K562 (cell line): ENCODE data around the gene PRF1. TPM values are rescaled to one million over a fixed set of nuclear protein-coding genes. Genes with fewer than 3 reads are reported as not detected.

Experiments used
- ARNT ChIP-seq, 2 experiments: fragments of 450-650 bp; IDR thresholded peaks; 2 replicates each; pipeline ENCODE4 v1.6.1; 2016; ENCODE audit warnings: mild to moderate bottlenecking in 1 of 2
- CBX3 ChIP-seq, 2 experiments: IDR thresholded peaks; 1 replicate in 1 of 2; 2 replicates in 1 of 2; pipeline ENCODE4 v1.6.1; 2012; ENCODE audit warnings: inconsistent platforms in 2 of 2, low read length in 2 of 2, borderline replicate concordance in 1 of 2, control low read depth in 1 of 2
- CBX5 ChIP-seq: IDR thresholded peaks from 2 replicates; pipeline ENCODE4 v1.6.1; 2014; ENCODE audit warnings: low read depth, borderline replicate concordance
- CCNT2 ChIP-seq: IDR thresholded peaks from 2 replicates; pipeline ENCODE4 v1.6.1; 2011; ENCODE audit warnings: borderline replicate concordance, low read depth, mild to moderate bottlenecking, moderate library complexity, mixed read lengths, low read length; ENCODE audit not compliant: insufficient read length; ENCODE audit errors: extremely low read depth
- EP300 ChIP-seq: IDR thresholded peaks from 2 replicates; pipeline ENCODE4 v1.6.1; 2012; ENCODE audit warnings: low read length, improper control_type of control experiment
- ESRRA ChIP-seq: fragments of 450-650 bp; IDR thresholded peaks from 2 replicates; pipeline ENCODE4 v1.6.1; 2014; ENCODE audit warnings: low read depth, mild to moderate bottlenecking, moderate library complexity, borderline replicate concordance
- JUN ChIP-seq, 2 experiments: sonication (generic) in 1 of 2; formaldehyde crosslinking in 1 of 2; IDR thresholded peaks; 2 replicates each; pipeline versions ENCODE4 v1.6.1 to v1.8.0; 2012 to 2022; ENCODE audit warnings: borderline replicate concordance in 2 of 2, mild to moderate bottlenecking in 2 of 2, improper control_type of control experiment in 1 of 2, low read depth in 1 of 2, low read length in 1 of 2, missing genetic modification reagents in 1 of 2
- MAFG ChIP-seq: fragments of 450-650 bp; conservative IDR thresholded peaks from 2 replicates; pipeline ENCODE4 v1.6.1; 2016; ENCODE audit warnings: missing genetic modification characterization, missing compliant biosample characterization
- MEIS2 ChIP-seq: fragments of 450-650 bp; IDR thresholded peaks from 2 replicates; pipeline ENCODE4 v1.6.1; 2014; ENCODE audit warnings: mild to moderate bottlenecking; ENCODE audit not compliant: partially characterized antibody
- NR2C2 ChIP-seq, 2 experiments: fragments of 200-800 bp in 1 of 2; sonication (Bioruptor generic) in 1 of 2; sonication (generic) in 1 of 2; formaldehyde crosslinking in 1 of 2; IDR thresholded peaks; 2 replicates each; pipeline versions ENCODE4 v1.6.1 to v1.8.0; 2016 to 2022; ENCODE audit warnings: mild to moderate bottlenecking in 1 of 2, missing compliant biosample characterization in 1 of 2, missing genetic modification characterization in 1 of 2, missing genetic modification reagents in 1 of 2
- PTRF ChIP-seq: fragments of 450-650 bp; IDR thresholded peaks from 2 replicates; pipeline ENCODE4 v1.6.1; 2016; ENCODE audit warnings: mild to moderate bottlenecking, missing genetic modification characterization, missing compliant biosample characterization
- RHOXF2B ChIP-seq: fragments of 250-450 bp; sonication (Bioruptor Pico); conservative IDR thresholded peaks from 2 replicates; pipeline ENCODE4 v1.5.1; 2021
- SMAD4 ChIP-seq: fragments of 250-450 bp; sonication (Bioruptor Pico); conservative IDR thresholded peaks from 2 replicates; pipeline ENCODE4 v1.8.0; 2021; ENCODE audit warnings: inconsistent platforms, mild to moderate bottlenecking, moderate library complexity
- SMARCA4 ChIP-seq: fragments of 450-650 bp; IDR thresholded peaks from 2 replicates; pipeline ENCODE4 v1.6.1; 2016
- SRF ChIP-seq, 2 experiments: fragments of 250-450, 450-650 bp in 1 of 2; sonication (Bioruptor Pico) in 1 of 2; sonication (generic) in 1 of 2; formaldehyde crosslinking; IDR thresholded peaks; 2 replicates each; pipeline versions ENCODE4 v1.5.0 to v1.5.1; 2020 to 2022; ENCODE audit warnings: mild to moderate bottlenecking in 1 of 2, missing genetic modification reagents in 1 of 2
- TCF3 ChIP-seq: sonication (generic); formaldehyde crosslinking; IDR thresholded peaks from 2 replicates; pipeline ENCODE4 v1.4.0; 2020; ENCODE audit warnings: mild to moderate bottlenecking, missing genetic modification reagents
- ZNF316 ChIP-seq: fragments of 450-650 bp; IDR thresholded peaks from 2 replicates; pipeline ENCODE4 v1.6.1; 2016
- ZNF707 ChIP-seq: fragments of 250-450 bp; sonication (Bioruptor Pico); conservative IDR thresholded peaks from 2 replicates; pipeline ENCODE4 v1.8.0; 2022; ENCODE audit warnings: inconsistent platforms, mild to moderate bottlenecking, moderate library complexity
- polyA plus RNA-seq, 8 experiments: library from polyadenylated mRNA; depleted of rRNA in 4 of 8; stranded (reverse) in 5 of 8; unstranded in 3 of 8; fragments of >200 nt; fragmentation: Nextera tagmentation in 2 of 8; fragmentation: Illumina TruSeq in 1 of 8; extraction: Ambion mirVana in 2 of 8; extraction: Trizol in 1 of 8; gene quantifications; 2 replicates each; pipeline versions ENCODE4 v1.2.1 to v1.2.3, GENCODE V29; 2011 to 2014; ENCODE audit warnings: inconsistent platforms in 1 of 8, missing spikeins in 1 of 8
- total RNA-seq, 7 experiments: library from RNA; depleted of rRNA in 6 of 7; stranded (reverse); fragments of >200 nt in 6 of 7; fragmentation: Illumina TruSeq in 2 of 7; extraction: Trizol in 2 of 7; gene quantifications; 2 replicates each; pipeline versions ENCODE4 v1.2.1 to v1.2.3, GENCODE V29; 2011 to 2021; ENCODE audit warnings: low replicate concordance in 1 of 7
- TF ChIP-seq, protein P1 (sequence below): fragments of 200-400 bp; formaldehyde crosslinking; IDR thresholded peaks from 2 replicates; pipeline ENCODE4 v1.6.1; 2017; ENCODE audit warnings: mild to moderate bottlenecking, low read depth, low read length, moderate library complexity
- TF ChIP-seq, protein P2 (sequence below): sonication (generic); formaldehyde crosslinking; IDR thresholded peaks from 2 replicates; pipeline ENCODE4 v1.9.0; 2022; ENCODE audit warnings: mild to moderate bottlenecking, missing genetic modification reagents
- TF ChIP-seq, protein P3 (sequence below): fragments of 200-800 bp; sonication (Bioruptor generic); IDR thresholded peaks from 2 replicates; pipeline ENCODE4 v1.6.1; 2017; ENCODE audit warnings: missing genetic modification characterization, missing compliant biosample characterization
- TF ChIP-seq, protein P4 (sequence below): sonication (generic); formaldehyde crosslinking; IDR thresholded peaks from 2 replicates; pipeline ENCODE4 v1.8.0; 2022; ENCODE audit warnings: mild to moderate bottlenecking, missing genetic modification reagents

The PRF1 gene
- total and polyA plus RNA-seq, 9 of the 15 experiments (the other 6 are each of a cell fraction or from before 2014, with no cell fraction given): 3.8 to 8.6 (median 6.3) TPM

DNA sequence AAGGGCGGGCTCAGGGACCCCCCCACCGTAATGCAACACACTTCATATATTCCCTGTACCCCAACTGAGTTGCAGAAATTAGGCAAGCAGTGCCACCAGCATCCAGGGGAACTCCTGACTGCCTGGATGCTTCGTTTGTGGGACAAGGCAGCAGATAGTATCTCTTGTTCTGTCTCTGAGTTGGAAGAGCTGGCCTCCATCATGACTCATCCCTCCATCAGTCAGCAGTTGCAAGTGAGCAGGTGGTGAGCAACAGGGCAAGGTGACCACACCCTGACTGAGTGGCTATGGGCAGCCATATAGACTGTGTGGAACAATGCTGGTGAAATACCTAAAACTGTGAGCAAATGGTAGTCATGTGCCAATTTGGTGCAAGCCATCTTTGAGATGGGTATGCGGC is 47.0 kb upstream of the PRF1 start (continued):
- TF ChIP-seq, protein P1, sequence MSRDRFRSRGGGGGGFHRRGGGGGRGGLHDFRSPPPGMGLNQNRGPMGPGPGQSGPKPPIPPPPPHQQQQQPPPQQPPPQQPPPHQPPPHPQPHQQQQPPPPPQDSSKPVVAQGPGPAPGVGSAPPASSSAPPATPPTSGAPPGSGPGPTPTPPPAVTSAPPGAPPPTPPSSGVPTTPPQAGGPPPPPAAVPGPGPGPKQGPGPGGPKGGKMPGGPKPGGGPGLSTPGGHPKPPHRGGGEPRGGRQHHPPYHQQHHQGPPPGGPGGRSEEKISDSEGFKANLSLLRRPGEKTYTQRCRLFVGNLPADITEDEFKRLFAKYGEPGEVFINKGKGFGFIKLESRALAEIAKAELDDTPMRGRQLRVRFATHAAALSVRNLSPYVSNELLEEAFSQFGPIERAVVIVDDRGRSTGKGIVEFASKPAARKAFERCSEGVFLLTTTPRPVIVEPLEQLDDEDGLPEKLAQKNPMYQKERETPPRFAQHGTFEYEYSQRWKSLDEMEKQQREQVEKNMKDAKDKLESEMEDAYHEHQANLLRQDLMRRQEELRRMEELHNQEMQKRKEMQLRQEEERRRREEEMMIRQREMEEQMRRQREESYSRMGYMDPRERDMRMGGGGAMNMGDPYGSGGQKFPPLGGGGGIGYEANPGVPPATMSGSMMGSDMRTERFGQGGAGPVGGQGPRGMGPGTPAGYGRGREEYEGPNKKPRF: no peak
- TF ChIP-seq SRF (CRISPR knock-in tag; IDR thresholded peaks at IDR 0.05) (no peak), SMARCA4 (peak; percentile 90), SMAD4 (CRISPR knock-in tag) (peak; percentile 64; the same call in 1 of the 2 replicates), RHOXF2B (no peak), PTRF (tag) (peak; percentile 52; the same call in 1 of the 2 replicates), ZNF316 (peak; percentile 39; the same call in 1 of the 2 replicates), MAFG (tag) (peak; percentile 64), JUN (IDR thresholded peaks at IDR 0.05; ENCODE audit: borderline replicate concordance, low read depth, low read length) (peak; percentile 97), JUN (CRISPR knock-in tag; IDR thresholded peaks at IDR 0.05; ENCODE audit: borderline replicate concordance) (no peak; the same call in 1 of the 2 replicates), TCF3 (CRISPR knock-in tag) (peak; percentile 54; the same call in 1 of the 2 replicates), ZNF707 (no peak), ESRRA (peak; percentile 36; the same call in 1 of the 2 replicates), NR2C2 (CRISPR knock-in tag; IDR thresholded peaks at IDR 0.05) (peak; percentile 68; the same call in 1 of the 2 replicates), NR2C2 (tag; IDR thresholded peaks at IDR 0.05) (peak; percentile 76), ARNT (IDR thresholded peaks at IDR 0.05) (0 out of 4 replicates have a peak, but pooled peaks of 1 of the 2 experiments have one; percentile 30), CBX5 (peak; percentile 88), CCNT2 (no peak), EP300 (peak; percentile 75), CBX3 (IDR thresholded peaks at IDR 0.05; ENCODE audit: borderline replicate concordance in 1 of 2, low read length in 2 of 2) (peak in 1 of 2 experiments; percentile 73; a peak in 1 of 3 replicates), MEIS2 (peak; percentile 94)
- TF ChIP-seq, protein P2, sequence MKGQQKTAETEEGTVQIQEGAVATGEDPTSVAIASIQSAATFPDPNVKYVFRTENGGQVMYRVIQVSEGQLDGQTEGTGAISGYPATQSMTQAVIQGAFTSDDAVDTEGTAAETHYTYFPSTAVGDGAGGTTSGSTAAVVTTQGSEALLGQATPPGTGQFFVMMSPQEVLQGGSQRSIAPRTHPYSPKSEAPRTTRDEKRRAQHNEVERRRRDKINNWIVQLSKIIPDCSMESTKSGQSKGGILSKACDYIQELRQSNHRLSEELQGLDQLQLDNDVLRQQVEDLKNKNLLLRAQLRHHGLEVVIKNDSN (CRISPR knock-in tag): no peak
- TF ChIP-seq, protein P3, sequence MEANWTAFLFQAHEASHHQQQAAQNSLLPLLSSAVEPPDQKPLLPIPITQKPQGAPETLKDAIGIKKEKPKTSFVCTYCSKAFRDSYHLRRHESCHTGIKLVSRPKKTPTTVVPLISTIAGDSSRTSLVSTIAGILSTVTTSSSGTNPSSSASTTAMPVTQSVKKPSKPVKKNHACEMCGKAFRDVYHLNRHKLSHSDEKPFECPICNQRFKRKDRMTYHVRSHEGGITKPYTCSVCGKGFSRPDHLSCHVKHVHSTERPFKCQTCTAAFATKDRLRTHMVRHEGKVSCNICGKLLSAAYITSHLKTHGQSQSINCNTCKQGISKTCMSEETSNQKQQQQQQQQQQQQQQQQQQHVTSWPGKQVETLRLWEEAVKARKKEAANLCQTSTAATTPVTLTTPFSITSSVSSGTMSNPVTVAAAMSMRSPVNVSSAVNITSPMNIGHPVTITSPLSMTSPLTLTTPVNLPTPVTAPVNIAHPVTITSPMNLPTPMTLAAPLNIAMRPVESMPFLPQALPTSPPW (CRISPR knock-in tag): peak; percentile 52
- TF ChIP-seq, protein P4, sequence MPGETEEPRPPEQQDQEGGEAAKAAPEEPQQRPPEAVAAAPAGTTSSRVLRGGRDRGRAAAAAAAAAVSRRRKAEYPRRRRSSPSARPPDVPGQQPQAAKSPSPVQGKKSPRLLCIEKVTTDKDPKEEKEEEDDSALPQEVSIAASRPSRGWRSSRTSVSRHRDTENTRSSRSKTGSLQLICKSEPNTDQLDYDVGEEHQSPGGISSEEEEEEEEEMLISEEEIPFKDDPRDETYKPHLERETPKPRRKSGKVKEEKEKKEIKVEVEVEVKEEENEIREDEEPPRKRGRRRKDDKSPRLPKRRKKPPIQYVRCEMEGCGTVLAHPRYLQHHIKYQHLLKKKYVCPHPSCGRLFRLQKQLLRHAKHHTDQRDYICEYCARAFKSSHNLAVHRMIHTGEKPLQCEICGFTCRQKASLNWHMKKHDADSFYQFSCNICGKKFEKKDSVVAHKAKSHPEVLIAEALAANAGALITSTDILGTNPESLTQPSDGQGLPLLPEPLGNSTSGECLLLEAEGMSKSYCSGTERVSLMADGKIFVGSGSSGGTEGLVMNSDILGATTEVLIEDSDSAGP (CRISPR knock-in tag): peak; percentile 42; the same call in 1 of the 2 replicates
